ENCODE data around the gene CELF1. TPM values are rescaled to one million over a fixed set of nuclear protein-coding genes. Genes with fewer than 3 reads are reported as not detected.
A peak's percentile ranks its signal among the peaks of the same experiment; 100 is the strongest.

CELF1 gene
- total and polyA plus RNA-seq, 9 of the 15 experiments (the other 6 are each of a cell fraction or from before 2014, with no cell fraction given): 11.3 to 142 (median 77.4) TPM

DNA sequence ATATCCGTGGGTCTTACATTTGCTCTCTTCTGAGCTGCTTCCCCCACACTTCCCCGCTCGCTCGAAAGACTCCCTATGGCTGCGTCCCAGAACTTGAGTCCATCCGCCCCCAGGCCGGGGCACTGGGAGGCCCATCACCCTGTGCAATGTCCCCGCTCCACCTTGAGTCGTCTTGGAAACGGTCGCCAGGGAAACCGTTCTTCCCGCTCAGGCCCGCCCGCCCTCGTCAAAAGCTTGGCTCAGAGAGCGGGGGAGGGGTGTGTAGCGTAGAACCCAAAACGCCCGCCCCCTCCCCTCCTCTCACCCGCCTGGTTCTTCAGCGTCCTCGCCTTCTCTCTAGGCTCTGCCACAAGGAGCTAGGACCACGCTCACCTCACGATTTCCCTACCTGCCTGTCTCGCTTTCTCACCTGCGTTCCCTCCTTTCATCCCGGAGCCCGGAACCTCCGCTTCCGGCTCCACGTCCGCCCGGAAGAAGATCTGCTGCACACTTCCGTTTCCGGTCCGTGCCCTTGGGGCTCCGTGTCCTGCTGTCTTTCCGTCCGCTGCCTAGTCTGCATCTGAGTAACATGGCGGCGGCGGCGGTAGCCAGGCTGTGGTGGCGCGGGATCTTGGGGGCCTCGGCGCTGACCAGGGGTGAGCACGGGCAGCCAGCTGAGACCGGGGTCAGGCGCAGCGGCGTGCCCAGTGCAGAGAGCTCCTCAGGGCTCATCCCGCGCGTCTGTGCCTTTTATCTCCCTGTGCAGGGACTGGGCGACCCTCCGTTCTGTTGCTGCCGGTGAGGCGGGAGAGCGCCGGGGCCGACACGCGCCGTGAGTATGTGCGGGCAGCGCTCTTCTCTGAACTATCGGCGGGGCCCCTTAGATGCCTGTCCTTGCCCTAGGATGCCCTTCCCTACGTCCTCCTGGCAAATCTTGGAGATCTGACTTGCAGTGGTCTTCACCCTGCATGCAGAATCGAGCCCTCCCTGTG lies 25.9 kb upstream of the CELF1 start, which contains the start of the genes KBTBD4 and NDUFS3 (continued):
- TF ChIP-seq YY1 (IDR thresholded peaks at IDR 0.05; ENCODE audit: borderline replicate concordance in 1 of 3, control insufficient read depth in 1 of 3, extremely low read depth in 1 of 3, insufficient read depth in 3 of 3, insufficient read length in 1 of 3, insufficient replicate concordance in 2 of 3, low read depth in 1 of 3, low read length in 2 of 3) (peak; percentile 82 to 97 (median 94)), ZFP36 (IDR thresholded peaks at IDR 0.05; ENCODE audit: low read depth, low read length, partially characterized antibody) (no peak), FOXM1 (IDR thresholded peaks at IDR 0.05; ENCODE audit: low read depth) (peak; percentile 57), FOXM1 (CRISPR knock-in tag; IDR thresholded peaks at IDR 0.05; ENCODE audit: low read depth) (peak; percentile 80; the same call in 1 of the 2 replicates), ASH1L (IDR thresholded peaks at IDR 0.05; ENCODE audit: borderline replicate concordance, low read depth, partially characterized antibody) (peak; percentile 63), RFX5 (IDR thresholded peaks at IDR 0.05; ENCODE audit: low read depth, low read length) (no peak), KAT8 (IDR thresholded peaks at IDR 0.05; ENCODE audit: low read depth) (peak; percentile 71), ZNF174 (CRISPR knock-in tag; IDR thresholded peaks at IDR 0.05) (no peak), RAD21 (CRISPR knock-in tag; conservative IDR thresholded peaks at IDR 0.05 in 1 of 2, IDR thresholded peaks at IDR 0.05 in 1 of 2) (peak in 1 of 2 experiments; percentile 12; a peak in 1 of 4 replicates), PHF8 (IDR thresholded peaks at IDR 0.05; ENCODE audit: borderline replicate concordance, low read length) (peak; percentile 99), RFX1 (IDR thresholded peaks at IDR 0.05) (peak; percentile 99), SAP30 (IDR thresholded peaks at IDR 0.05; ENCODE audit: borderline replicate concordance, insufficient read depth, low read depth, low read length, poor library complexity, severe bottlenecking) (peak; percentile 63), L3MBTL2 (IDR thresholded peaks at IDR 0.05) (peak; percentile 5; the same call in 1 of the 2 replicates), MYBL2 (IDR thresholded peaks at IDR 0.05; ENCODE audit: low read depth) (0 out of 2 replicates have a peak, but pooled peaks have one; percentile 17), MYBL2 (CRISPR knock-in tag; IDR thresholded peaks at IDR 0.05; ENCODE audit: borderline replicate concordance) (no peak), ZNF347 (CRISPR knock-in tag; IDR thresholded peaks at IDR 0.05; ENCODE audit: low read depth) (no peak), ZNF695 (CRISPR knock-in tag; IDR thresholded peaks at IDR 0.05) (no peak)
- TF ChIP-seq, protein P1, sequence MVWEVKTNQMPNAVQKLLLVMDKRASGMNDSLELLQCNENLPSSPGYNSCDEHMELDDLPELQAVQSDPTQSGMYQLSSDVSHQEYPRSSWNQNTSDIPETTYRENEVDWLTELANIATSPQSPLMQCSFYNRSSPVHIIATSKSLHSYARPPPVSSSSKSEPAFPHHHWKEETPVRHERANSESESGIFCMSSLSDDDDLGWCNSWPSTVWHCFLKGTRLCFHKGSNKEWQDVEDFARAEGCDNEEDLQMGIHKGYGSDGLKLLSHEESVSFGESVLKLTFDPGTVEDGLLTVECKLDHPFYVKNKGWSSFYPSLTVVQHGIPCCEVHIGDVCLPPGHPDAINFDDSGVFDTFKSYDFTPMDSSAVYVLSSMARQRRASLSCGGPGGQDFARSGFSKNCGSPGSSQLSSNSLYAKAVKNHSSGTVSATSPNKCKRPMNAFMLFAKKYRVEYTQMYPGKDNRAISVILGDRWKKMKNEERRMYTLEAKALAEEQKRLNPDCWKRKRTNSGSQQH (CRISPR knock-in tag; IDR thresholded peaks at IDR 0.05): no peak; the same call in 1 of the 2 replicates
- TF ChIP-seq, protein P2, sequence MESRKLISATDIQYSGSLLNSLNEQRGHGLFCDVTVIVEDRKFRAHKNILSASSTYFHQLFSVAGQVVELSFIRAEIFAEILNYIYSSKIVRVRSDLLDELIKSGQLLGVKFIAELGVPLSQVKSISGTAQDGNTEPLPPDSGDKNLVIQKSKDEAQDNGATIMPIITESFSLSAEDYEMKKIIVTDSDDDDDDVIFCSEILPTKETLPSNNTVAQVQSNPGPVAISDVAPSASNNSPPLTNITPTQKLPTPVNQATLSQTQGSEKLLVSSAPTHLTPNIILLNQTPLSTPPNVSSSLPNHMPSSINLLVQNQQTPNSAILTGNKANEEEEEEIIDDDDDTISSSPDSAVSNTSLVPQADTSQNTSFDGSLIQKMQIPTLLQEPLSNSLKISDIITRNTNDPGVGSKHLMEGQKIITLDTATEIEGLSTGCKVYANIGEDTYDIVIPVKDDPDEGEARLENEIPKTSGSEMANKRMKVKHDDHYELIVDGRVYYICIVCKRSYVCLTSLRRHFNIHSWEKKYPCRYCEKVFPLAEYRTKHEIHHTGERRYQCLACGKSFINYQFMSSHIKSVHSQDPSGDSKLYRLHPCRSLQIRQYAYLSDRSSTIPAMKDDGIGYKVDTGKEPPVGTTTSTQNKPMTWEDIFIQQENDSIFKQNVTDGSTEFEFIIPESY (CRISPR knock-in tag; IDR thresholded peaks at IDR 0.05): peak; percentile 81
- TF ChIP-seq, protein P3, sequence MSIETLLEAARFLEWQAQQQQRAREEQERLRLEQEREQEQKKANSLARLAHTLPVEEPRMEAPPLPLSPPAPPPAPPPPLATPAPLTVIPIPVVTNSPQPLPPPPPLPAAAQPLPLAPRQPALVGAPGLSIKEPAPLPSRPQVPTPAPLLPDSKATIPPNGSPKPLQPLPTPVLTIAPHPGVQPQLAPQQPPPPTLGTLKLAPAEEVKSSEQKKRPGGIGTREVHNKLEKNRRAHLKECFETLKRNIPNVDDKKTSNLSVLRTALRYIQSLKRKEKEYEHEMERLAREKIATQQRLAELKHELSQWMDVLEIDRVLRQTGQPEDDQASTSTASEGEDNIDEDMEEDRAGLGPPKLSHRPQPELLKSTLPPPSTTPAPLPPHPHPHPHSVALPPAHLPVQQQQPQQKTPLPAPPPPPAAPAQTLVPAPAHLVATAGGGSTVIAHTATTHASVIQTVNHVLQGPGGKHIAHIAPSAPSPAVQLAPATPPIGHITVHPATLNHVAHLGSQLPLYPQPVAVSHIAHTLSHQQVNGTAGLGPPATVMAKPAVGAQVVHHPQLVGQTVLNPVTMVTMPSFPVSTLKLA (conservative IDR thresholded peaks at IDR 0.05): peak; percentile 69 to 90
